NCI-H2227 (cell line): ENCODE measurements around the gene RNF186.
"Not testable (repeated sequence)": the region's sequence is repeated elsewhere in the genome, so short reads cannot be mapped to it uniquely, and the experiment has no call there.

ENCODE experiments used
- DNase-seq: peaks from one replicate; lab custom pipeline; 2025; ENCODE audit not compliant: unreplicated experiment; lab: John Stamatoyannopoulos, UW

RNF186 gene, protein sequence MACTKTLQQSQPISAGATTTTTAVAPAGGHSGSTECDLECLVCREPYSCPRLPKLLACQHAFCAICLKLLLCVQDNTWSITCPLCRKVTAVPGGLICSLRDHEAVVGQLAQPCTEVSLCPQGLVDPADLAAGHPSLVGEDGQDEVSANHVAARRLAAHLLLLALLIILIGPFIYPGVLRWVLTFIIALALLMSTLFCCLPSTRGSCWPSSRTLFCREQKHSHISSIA

DNA sequence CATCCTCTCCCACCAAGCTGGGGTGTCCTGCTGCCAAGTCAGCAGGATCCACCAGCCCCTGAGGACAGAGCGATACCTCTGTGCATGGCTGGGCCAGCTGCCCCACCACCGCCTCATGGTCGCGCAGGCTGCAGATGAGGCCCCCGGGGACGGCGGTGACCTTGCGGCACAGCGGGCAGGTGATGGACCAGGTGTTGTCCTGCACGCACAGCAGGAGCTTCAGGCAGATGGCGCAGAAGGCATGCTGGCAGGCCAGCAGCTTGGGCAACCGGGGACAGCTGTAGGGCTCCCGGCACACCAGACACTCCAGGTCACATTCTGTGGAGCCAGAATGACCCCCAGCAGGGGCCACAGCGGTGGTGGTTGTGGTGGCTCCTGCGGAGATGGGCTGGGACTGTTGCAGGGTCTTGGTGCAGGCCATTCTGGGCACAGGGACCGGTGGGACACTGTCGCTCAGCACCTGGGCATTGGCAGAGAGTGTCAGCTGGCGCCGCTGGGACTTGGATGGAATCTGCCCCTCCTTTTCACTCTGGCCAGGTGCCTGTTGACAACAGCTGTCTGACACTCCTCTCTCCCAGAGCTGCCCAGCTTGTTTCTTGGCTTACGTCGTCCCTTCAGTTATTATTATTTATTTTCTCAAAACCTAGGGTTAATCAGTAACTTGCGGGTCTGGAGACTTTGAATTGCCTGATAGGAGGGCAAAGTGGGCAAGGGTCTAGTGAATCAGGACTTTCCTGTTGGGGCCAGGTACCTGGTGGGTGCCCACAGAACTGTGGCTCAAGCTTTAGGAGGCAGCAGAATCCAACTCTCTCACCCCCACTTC lies at the start of gene RNF186:
TSS of gene RNF186 (minus strand) at position 603 of the 823 bp plus-strand sequence. CDS start at position 421, 182 bp downstream.
- DNase-seq, result no peak

DNA sequence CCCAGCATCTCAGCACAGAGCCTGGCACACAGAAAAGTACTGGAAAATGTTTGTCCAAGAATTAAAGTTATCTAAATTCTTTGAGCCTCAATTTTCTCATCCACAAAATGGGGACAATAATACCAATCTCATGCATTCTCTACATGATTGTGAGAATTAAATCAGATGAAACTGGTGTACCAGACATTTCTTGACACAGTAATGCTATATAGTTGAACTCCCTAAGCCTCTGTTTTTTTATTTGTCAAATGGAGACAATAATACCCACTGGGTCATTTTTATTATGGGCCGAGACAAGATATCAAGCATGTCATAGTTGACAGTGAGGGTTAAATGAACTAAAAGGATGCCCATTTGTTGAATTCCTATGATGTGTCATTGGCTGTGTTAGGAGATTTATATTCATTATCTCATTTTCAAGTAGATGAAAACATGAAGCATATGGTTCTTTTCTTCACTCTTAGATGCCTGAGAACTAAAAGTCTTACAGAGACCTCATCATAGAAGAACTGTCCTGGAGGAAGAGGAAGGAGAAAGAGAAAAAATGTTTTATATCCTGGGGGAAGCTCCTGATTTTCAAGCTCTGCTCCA lies 49.6 kb upstream of the RNF186 start:
- DNase-seq, result no peak

DNA sequence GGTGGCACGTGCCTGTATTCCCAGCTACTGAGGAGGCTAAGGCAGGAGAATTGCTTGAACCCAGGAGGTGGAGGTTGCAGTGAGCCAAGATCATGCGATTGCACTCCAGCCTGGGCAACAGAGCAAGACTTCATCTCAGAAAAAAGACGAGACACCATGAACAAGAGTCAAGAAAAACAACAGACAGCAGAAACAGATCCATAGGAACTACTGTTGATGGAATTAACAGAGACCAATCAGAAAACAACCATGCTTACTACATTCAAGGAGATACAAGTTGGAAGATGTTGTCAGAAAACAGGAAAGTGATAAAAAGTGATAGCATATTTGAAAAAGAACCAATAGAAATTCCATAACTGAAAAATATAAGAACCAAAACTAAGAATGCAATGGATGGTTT lies 47.9 kb upstream of the RNF186 start:
- no peak for DNase-seq

DNA sequence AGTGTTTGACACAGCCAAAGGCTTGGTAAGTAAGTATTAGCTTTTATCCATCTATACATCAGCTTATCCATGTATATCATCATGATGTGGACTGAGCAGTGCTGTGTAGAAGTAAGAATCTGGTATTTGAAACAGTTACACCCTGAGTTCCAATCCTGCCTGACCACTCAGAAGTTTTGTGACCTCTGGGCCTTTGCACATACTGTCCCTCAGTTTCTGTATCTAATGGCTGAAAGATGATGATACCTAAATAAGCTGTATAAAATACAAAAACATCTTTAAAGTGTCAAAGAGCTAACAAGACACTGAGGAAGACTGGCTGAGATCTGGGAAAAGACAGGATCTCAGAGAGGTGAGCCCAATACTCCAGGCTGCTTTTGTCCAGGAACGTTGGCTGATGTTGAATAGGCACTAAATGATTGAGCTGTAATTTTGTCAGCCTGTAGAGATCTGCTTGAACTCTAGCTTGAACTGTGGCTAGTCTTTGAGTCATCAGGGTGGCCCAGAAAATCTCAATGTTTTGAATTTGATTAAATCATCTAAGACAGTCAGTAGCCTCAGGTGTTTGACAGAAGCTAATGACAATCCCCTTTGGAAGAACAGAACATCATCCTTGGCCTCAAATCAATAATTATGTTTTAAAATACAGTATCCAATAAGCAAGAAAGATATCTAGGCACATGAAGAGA lies 46.9 kb upstream of the RNF186 start:
- no peak for DNase-seq

DNA sequence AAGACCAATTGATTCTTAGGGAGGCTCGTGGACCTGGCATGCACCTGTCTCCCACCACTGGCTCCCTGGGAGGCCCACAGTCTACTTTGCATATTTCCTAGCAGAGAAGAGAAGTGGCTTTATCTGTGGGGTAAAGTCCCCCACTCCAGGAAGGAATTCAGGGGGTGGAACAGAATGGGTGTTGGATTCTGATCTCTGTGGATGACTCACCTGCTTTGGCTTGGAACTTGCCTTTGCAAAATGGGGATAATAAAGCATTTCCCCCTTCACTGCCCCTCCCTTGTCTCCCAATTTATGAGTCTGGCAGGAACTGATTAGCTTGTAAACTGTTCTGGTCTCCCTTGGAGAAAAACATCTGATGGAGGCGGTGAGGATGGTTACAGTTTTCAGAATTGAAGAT lies 46.0 kb upstream of the RNF186 start:
- no peak for DNase-seq

DNA sequence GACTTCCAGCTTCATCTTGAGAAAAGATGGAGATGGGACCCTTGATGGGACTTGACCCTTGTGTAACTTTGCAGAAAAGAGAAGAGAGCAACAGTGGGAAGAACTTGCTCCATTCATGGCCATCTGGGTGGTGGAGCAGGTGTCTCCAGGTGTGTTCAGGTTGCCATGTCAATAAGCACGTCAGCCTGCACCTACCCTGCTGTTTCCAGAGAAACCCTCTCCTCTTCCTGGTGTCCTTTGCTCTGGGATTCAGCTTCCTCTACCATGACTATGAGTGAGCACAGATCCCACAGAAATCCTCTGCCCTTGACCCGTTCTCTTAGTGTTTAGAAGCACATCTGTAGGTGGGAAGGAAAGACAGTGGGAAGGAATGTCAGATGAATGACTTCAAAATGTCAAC lies 45.3 kb upstream of the RNF186 start:
- no peak for DNase-seq

DNA sequence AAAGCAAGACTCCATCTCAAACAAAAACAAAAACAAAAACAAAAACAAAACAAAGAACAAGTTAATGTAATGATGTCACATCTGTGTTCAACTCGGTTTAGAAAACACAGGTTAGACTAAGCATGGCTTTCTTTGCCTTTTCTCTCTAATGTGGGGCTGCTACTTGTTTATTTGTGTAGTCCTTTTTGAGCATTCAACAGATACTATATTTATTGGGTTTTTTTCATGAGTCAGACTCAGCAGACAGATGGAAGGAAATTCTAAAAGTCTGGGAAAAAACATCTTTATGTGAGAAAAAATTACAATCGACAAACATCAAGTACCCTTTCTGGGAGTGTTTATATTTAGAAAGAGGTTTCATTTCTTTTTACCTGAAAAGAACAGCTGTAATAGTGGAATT lies 44.8 kb upstream of the RNF186 start:
- no peak for DNase-seq

DNA sequence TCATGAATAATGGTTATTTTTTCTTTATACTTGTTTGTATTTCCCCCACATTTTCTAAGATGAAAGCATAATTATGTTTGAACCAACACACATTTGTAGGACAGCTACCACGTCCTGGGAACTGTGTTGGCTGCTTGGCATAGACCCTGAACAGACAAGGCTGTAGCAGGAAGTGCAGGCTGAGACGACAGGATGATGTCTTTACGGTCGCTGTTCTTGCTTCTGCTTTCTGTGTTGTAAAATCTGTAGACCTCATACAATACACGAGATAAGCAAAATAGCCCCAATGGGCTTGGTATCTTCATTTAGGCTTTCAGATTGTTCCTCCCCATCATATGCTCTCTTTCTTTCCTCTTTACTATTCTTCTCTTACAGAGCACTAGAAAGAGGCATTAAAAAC lies 43.8 kb upstream of the RNF186 start:
- no peak for DNase-seq

DNA sequence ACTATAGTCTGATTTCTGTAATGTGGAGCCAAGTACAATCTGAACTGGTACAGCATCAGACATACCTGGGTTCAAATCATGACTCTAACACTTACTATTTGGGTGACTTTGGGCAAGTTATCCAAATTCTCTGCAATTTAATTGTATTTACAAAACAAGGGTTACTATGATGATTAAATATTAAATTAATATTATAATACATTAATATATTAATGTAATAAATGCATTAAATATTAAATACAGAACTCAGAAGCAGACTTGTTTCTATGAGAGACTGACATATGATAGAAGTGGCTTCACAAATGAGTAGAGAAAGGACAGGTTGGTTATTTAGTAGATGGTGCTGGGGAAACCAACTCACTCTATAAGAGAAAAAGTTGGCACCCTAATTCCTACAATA lies 39.8 kb upstream of the RNF186 start:
- no peak for DNase-seq

DNA sequence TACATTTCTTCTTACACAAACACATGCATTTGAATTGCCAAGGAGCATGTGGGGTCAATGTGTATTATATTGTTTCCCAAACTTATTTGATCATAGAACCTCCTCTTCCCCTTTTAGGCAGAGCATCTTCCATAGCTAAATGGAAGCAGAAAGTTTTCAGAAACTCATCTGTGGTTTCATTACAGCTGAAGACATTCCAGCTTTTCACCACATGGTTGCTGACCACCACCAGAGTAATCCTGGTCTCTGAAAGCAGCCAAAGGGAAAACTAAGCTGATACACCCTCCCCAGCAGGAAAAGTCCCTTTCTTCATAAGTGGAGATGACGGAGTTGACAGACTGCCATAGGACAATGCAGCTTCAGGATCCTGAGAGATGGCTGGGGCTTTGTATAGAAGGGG lies 37.0 kb upstream of the RNF186 start:
- no peak for DNase-seq

DNA sequence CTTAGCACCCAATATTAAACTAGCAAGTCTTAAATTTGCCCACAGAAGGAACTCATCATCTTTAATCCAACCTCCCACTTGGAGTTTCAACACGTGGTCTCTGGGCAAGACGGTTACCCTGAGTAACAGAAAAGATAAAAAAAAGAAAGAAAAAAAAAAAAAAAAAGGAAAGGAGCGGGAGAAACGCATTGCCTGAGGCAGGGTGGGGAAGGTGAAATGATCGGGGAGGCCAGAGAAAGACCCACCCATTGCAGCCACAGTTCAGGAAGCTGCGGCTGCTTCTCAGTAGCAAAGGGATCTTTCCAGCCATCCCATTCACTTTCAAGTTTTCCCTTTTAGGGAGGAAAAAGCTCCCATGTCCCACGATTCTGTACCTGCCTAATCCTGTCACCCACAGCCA lies 35.1 kb upstream of the RNF186 start:
- no peak for DNase-seq

DNA sequence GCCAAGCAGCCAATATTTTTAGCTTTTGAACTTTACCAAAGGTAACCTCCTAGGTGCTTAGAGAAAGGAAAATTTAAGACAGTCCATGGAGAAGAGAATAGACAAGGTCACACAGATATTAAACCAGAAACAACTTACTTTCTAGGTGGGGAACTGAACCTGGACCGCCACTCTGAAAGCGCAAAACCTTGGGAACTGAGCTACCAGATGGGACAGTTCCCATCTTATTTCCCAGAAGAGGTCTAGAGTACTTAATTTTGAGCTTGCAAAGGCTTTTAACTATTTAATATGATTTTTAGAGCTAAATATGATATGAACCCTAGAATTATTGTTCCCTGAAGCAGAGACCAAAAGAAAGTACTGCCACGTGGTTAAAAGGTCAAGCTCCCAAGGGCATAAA lies 34.2 kb upstream of the RNF186 start:
- DNase-seq, result not testable (repeated sequence)

DNA sequence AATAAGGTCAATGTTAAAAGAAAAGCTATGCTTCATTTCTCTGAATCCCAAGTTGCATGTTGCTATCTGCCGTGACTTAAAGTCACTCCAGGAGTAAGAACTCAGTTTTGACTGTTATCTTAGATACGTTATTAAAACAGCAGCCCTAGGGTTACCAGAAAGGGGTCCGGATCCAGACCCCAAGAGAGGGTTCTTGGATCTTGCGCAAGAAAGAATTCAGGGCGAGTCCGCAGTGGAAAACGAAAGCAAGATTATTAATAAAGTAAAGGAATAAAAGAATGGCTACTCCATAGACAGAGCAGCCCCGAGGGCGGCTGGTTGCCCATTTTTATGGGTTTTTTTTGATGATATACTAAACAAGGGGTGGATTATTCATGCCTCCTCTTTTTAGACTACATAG lies 32.3 kb upstream of the RNF186 start:
- not testable (repeated sequence) for DNase-seq

DNA sequence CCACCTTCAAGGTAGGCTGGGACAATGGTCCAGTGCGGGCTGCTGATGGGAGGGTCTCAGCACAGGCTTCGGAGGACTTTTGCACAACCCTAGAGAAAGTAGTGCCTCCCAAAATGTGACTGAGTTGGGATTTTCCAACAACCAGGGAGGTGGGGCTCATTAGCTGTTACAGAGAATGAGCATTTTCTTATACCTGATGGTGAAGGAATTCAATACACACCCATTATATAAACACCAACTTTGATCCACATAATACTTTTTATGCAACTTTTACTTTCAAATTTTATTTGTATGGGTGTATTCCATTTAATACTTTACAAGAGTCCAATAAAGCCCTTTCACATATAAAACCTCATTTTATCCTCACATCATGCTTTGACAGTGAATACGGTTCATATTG lies 31.3 kb upstream of the RNF186 start:
- DNase-seq, result no peak

DNA sequence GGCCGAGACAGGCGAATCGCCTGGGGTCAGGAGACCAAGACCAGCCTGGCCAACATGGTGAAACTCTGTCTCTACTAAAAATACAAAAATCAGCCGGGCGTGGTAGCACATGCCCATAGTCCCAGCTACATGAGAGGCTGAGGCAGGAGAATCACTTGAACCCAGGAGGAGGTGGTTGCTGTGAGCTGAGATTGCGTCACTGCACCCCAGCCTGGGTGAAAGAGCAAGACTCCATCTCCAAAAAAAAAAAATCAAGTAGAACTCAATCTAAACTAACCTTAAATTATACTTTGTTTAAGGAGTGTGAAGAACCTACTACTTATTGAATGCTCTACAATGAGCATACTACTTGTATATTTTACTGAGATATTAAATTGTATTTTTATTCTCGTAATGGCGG lies 30.5 kb upstream of the RNF186 start:
- DNase-seq, result no peak

DNA sequence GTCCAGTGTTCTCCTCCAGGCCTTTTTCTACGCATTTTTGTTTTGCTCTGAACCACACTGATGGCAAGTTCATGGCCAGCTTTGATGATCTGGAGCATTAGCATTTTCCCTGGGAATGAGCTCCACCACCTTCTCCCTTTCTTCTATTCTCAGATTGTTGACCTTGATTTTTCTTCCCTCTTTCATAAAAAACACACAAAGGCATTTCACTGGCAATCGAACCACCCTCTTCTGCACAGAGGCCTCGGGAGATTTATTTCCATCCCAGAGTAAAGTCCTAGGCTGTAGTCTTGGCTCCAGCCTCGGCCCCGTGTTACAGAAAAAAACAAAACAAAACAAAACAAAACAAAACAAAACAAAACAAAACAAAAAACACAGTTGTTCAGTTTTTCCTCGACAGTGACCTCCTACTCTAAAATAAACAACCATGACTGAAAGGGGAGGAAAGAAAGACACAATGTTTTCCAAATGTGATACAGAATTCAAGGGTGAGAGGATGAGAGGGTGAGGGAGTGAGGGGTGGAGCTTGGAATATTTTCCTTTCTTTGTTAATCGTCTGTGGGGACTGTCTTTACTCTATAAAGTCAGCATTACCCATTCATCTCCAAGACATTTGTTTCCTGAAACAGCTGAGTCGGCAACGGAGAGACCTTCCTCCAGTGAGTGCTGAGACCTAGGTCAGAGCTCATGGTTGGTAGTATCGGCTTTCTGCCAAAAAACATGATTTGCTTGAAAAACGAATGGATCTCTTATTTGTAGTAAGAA lies 29.8 kb upstream of the RNF186 start:
- DNase-seq, result no peak

DNA sequence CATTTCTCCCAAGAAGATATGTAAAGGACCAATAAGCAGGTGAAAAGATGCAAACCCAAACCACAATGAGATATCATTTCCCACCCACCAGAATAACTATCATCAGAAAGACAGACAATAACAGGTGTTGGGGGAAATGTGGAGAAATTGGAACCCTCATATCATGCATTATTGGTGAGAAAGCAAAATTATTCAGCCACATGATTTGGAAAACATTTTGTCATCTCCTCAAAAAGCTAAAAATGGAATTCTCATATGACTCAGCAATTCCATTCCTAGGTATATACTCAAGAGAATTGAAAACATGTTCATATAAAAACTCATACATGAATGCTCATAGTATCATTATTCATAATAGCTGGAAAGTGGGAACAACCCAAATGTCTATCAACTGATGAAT lies 25.1 kb upstream of the RNF186 start:
- no peak for DNase-seq

DNA sequence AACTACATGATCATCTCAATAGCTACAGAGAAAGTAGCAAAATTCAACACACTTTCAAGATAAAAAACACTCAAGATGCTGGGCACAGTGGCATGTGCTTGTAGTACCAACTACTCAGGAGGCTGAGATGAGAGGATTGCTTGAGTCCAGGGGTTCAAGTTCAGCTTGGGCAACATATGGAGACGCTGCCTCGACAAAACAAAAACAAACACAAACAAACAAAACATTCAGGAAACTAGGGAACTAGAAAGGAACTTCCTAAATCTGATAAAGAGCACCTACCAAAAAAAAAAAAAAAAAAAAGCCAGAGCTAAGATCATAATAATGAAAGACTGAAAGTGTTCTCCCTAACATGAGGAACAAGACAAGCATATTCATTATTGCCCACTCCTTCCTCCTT lies 22.8 kb upstream of the RNF186 start:
- DNase-seq, result no peak

DNA sequence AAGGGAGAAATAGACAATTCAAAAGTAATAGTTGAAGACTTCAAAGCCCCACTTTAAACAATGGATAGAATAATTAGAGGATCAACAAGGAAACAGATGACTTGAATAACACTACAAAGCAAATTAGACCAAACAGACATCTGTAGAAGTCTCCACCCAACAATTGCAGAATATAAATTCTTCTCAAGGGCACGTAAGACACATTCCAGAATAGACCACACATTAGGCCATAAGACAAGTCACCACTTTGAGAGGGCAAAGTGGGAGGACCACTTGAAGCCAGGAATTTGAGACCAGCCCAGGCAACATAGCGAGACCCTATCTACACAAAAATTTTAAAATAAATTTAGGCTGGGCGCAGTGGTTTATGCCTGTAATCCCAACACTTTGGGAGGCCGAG lies 20.5 kb upstream of the RNF186 start:
- no peak for DNase-seq

DNA sequence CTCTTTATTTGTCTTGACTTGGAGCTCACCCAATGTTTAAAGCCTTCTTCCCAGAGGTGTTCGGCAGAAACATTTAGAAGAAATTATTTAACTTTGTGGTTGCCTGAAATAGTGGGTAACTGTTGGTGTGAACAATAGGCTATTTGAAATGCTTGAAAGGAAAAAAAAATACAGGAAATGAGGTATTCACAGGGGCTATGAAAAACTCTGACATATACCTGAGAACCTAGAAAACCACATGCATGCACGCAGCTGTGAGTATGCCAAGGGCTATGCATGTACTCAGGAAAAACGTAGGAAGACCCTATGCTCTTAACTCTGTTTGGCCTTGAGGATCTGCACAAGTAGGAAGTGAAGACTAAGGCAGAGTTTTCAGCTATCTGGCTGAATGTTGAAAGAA lies 16.4 kb upstream of the RNF186 start:
- DNase-seq, result no peak

DNA sequence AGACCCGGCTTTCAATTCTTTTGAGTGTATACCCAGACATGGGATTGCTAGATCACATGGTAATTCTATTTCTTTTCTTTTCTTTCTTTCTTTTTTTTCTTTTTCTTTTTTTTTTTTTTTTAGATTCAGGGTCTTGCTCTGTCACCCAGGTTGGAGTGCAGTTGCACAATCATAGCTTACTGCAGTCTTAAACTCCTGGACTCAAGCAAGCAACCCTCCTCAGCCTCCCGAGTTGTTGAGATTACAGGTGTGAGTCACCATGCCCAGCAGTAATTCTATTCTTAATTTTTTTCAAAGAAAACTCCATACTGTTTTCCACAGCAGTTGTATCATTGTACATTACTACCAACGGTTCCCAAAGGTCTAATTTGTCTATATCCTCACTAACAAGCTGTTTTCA lies 13.5 kb upstream of the RNF186 start:
- DNase-seq, result no peak
